Measurements from ENCODE around the gene NUDT15.

Gene NUDT15

DNA sequence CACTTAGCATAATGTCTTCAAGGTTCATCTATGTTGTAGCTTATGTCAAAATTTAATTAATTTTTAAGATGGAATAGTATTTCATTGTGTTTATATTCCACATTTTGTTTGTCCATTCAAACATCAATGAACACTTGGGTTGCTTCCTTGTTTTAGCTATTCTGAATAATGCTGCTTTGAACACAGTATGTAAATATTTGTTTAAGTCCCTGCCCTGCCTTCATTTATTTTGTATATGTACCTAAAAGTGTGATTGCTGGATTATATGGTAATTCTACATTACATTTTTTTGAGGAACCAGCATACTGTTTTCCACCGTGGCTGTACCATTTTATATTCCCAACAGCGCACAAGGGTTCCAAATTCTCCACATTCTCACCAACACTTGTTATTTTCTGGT, 18.9 kb upstream of the NUDT15 start:
- TF ChIP-seq, protein P1, sequence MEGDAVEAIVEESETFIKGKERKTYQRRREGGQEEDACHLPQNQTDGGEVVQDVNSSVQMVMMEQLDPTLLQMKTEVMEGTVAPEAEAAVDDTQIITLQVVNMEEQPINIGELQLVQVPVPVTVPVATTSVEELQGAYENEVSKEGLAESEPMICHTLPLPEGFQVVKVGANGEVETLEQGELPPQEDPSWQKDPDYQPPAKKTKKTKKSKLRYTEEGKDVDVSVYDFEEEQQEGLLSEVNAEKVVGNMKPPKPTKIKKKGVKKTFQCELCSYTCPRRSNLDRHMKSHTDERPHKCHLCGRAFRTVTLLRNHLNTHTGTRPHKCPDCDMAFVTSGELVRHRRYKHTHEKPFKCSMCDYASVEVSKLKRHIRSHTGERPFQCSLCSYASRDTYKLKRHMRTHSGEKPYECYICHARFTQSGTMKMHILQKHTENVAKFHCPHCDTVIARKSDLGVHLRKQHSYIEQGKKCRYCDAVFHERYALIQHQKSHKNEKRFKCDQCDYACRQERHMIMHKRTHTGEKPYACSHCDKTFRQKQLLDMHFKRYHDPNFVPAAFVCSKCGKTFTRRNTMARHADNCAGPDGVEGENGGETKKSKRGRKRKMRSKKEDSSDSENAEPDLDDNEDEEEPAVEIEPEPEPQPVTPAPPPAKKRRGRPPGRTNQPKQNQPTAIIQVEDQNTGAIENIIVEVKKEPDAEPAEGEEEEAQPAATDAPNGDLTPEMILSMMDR (conservative IDR thresholded peaks at IDR 0.05) = no peak
- H3K27ac ChIP-seq = peak overlapping the region; percentile 39

DNA sequence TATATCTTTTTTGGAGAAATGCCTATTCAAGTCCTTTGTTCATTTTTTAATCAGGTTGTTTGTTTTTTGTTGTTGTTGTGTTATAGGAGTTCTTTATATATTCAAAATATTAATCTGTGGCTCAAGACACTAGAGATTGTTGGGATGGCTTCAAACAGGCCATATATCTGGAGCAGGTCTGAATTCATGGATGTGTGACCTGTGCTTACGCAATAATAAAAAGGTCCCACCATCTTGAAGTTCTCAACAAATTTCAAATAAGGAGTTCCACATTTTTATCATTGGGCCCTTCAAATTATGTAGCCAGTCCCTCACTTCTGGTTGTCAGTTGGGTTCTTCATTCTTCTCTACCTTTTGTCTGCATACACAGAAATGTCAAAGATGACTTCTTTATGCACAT, 17.7 kb upstream of the NUDT15 start:
- no peak overlapping the region for H3K27ac ChIP-seq
- TF ChIP-seq, protein P1 (conservative IDR thresholded peaks at IDR 0.05) = no peak

DNA sequence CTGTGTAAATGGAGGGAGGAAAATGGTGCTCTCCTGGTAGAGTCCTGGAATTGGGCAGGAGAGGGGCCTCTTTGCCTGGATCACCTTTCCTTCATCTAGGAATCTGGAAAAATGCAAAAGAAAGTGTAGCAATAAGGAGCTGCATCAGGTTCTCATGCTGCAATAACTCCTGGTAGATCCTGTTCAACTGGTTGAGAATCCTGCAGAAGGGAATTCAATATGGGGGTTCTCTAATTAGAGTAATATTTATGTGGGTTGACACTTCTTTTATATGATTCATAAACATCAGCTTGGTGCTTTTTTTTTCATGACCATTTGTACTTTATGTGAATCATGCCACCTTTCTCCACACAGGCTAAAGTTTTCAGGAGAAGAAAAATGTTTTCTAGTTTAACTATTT, 9.5 kb upstream of the NUDT15 start:
- TF ChIP-seq, protein P1 (conservative IDR thresholded peaks at IDR 0.05) = no peak
- H3K27ac ChIP-seq = no peak overlapping the region

DNA sequence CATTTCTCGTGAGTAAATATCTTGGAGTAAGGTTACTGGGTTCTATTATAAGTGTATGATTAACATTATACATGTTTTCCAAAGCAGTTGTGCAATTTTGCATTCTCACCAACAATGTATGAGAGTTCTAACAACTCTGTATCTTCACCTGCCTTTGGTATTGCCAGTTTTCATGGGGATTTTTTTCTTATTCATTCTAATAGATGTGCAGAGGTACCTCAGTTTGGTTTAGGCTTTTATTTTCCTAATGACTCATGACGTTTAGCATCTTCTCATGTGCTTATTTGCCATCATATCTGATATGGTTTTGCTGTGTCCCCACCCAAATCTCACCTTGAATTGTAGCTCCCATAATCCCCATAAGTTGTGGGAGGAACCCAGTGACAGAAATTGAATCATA, 7.7 kb upstream of the NUDT15 start:
- TF ChIP-seq, protein P1 (conservative IDR thresholded peaks at IDR 0.05) = no peak
- no peak overlapping the region for H3K27ac ChIP-seq

DNA sequence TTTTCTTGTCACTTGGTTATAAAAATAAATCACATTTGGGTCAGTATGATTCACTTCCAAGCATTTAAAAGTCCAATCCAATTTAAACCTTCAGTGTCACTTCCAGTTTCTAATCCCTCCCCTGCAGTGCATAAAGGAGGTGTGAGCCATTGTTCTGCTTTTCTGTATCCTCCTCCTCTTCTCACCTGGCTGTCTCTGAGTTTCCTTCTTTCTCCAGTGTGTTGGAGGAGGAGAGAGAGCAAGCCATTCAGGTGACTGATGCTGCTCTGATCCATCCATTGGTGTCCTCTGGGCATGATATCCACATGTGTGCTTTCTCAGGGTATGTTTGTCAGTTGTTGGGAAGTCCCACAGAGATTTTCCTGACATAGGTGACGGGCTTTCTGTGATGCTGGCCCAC, 1.2 kb downstream of the NUDT15 start:
- TF ChIP-seq, protein P1 (conservative IDR thresholded peaks at IDR 0.05) = no peak

DNA sequence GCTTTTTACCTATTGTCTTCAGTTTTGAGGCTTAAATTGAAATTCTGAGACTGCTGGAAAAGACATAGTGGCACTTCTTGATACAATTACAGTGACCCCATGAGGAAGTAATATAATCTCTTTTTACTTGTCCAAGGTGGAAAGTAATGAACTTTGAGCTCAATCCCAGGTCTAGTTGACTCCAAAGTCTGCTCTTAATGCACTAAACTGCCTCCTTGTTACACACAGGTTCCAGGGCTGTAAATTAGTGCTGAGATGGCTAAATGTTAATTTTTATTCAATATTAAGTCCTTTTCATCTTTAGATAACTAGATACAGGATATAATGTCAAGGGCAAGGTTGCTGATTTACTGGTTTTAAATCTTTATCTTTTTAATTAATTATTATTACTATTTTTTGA, 2.5 kb downstream of the NUDT15 start:
- TF ChIP-seq, protein P1 (conservative IDR thresholded peaks at IDR 0.05) = no peak
- no peak overlapping the region for H3K27ac ChIP-seq

More for the DNA sequence above, 1.2 kb downstream of the NUDT15 start:
- H3K27ac ChIP-seq = peak overlapping the region; percentile 92

DNA sequence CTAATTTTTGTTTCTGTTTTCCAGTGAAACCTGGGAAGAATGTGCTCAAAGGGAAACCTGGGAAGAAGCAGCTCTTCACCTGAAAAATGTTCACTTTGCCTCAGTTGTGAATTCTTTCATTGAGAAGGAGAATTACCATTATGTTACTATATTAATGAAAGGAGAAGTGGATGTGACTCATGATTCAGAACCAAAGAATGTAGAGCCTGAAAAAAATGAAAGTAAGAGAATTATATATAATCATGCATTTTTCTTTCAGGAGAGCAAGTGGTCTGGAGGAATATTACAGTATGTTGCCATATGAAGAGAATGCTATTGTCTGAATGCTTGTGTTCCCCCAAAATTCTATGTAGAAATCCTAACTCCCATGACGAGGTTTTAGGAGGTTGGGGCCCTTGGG, 3.4 kb downstream of the NUDT15 start:
- H3K27ac ChIP-seq = no peak overlapping the region
- TF ChIP-seq, protein P1 (conservative IDR thresholded peaks at IDR 0.05) = no peak

DNA sequence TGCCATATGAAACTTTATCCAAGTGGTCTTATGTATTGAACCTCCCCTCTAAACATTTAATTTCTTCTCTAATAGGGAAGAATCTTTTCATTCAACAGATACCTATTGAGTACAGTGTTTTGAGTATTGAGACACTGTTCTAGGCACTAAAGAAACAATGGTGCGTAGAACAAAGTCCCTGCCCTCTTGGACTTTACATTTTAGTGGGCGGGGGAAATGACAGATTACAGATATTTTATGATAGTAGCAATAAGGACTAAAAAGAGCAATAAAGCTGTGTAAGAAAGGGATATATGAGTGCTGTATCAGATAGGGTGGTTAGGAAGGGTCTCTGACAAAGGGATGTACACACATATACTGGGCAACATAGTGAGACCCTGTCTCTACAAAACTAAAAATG, 5.4 kb downstream of the NUDT15 start:
- no peak overlapping the region for H3K27ac ChIP-seq
- TF ChIP-seq, protein P1 (conservative IDR thresholded peaks at IDR 0.05) = no peak

Measured in VCaP (cell line).